H9 (cell line): ENCODE results near the gene PLXNA2. TPM values are rescaled to one million over a fixed set of nuclear protein-coding genes. Genes with fewer than 3 reads are reported as not detected.

Experiments used
- DNase-seq: peaks from one replicate; pipeline ENCODE4 v3.0.0-alpha.2; 2017
- H2AFZ ChIP-seq: one replicate; pipeline ENCODE4 v1.6.1; 2013; ENCODE audit warnings: mild to moderate bottlenecking, low read length, control low read depth, moderate library complexity
- H2AK5ac ChIP-seq: 2 replicates; pipeline ENCODE4 v1.6.1; 2013; ENCODE audit warnings: low read length, control low read depth, mixed read lengths; ENCODE audit not compliant: insufficient read length
- H2BK120ac ChIP-seq: one replicate; pipeline ENCODE4 v1.6.1; 2013; ENCODE audit warnings: low read depth, mild to moderate bottlenecking, low read length, control low read depth, inconsistent platforms; ENCODE audit not compliant: poor library complexity, severe bottlenecking
- H2BK12ac ChIP-seq: 2 replicates; pipeline ENCODE4 v1.6.1; 2013; ENCODE audit warnings: low read length, control low read depth, mixed read lengths, low read depth; ENCODE audit not compliant: insufficient read length
- H2BK15ac ChIP-seq: 2 replicates; pipeline ENCODE4 v1.6.1; 2013; ENCODE audit warnings: low read depth, low read length, control low read depth
- H2BK20ac ChIP-seq: one replicate; pipeline ENCODE4 v1.6.1; 2013; ENCODE audit warnings: low read depth, mild to moderate bottlenecking, low read length, control low read depth, inconsistent platforms; ENCODE audit not compliant: poor library complexity, severe bottlenecking
- H2BK5ac ChIP-seq: 2 replicates; pipeline ENCODE4 v1.6.1; 2013; ENCODE audit warnings: low read length, control low read depth, mixed read lengths; ENCODE audit not compliant: insufficient read length
- H3K14ac ChIP-seq: 2 replicates; pipeline ENCODE4 v1.6.1; 2013; ENCODE audit warnings: low read length, control low read depth; ENCODE audit not compliant: insufficient read depth
- H3K18ac ChIP-seq: 2 replicates; pipeline ENCODE4 v1.6.1; 2013; ENCODE audit warnings: low read depth, mild to moderate bottlenecking, mixed read lengths, low read length, control low read depth; ENCODE audit not compliant: insufficient read length
- H3K23ac ChIP-seq: 2 replicates; pipeline ENCODE4 v1.6.1; 2013; ENCODE audit warnings: low read length, control low read depth, mixed read lengths, low read depth; ENCODE audit not compliant: insufficient read length
- H3K23me2 ChIP-seq: 2 replicates; pipeline ENCODE4 v1.6.1; 2013; ENCODE audit warnings: low read depth, mild to moderate bottlenecking, mixed read lengths, low read length, control low read depth; ENCODE audit not compliant: insufficient read length, poor library complexity, severe bottlenecking
- H3K27ac ChIP-seq: 2 replicates; pipeline ENCODE4 v1.5.1; 2013; ENCODE audit warnings: low read length, control low read depth, mixed read lengths, low read depth; ENCODE audit not compliant: insufficient read length
- H3K27me3 ChIP-seq: 2 replicates; pipeline ENCODE4 v1.6.1; 2013; ENCODE audit warnings: low read length, control low read depth, inconsistent platforms; ENCODE audit not compliant: insufficient read depth
- H3K4ac ChIP-seq: 2 replicates; pipeline ENCODE4 v1.6.1; 2013; ENCODE audit warnings: low read depth, mild to moderate bottlenecking, control low read depth, inconsistent platforms, low read length, moderate library complexity
- H3K4me1 ChIP-seq: 2 replicates; pipeline ENCODE4 v1.6.1; 2013; ENCODE audit warnings: low read length, control low read depth, inconsistent platforms; ENCODE audit not compliant: insufficient read depth
- H3K4me2 ChIP-seq: 2 replicates; pipeline ENCODE4 v1.6.1; 2013; ENCODE audit warnings: low read length, control low read depth, mixed read lengths; ENCODE audit not compliant: insufficient read length, insufficient read depth
- H3K56ac ChIP-seq: 2 replicates; pipeline ENCODE4 v1.6.1; 2013; ENCODE audit warnings: low read depth, mild to moderate bottlenecking, mixed read lengths, low read length, control low read depth; ENCODE audit not compliant: insufficient read length
- H3K79me1 ChIP-seq: 2 replicates; pipeline ENCODE4 v1.6.1; 2013; ENCODE audit warnings: low read depth, mild to moderate bottlenecking, moderate library complexity, low read length, control low read depth, inconsistent platforms; ENCODE audit not compliant: insufficient read depth, poor library complexity, severe bottlenecking
- H3K79me2 ChIP-seq: 2 replicates; pipeline ENCODE4 v1.6.1; 2013; ENCODE audit warnings: low read length, control low read depth, inconsistent platforms; ENCODE audit not compliant: insufficient read depth
- H3K9ac ChIP-seq: 2 replicates; pipeline ENCODE4 v1.6.1; 2013; ENCODE audit warnings: low read length, control low read depth, mixed read lengths; ENCODE audit not compliant: insufficient read length; ENCODE audit errors: extremely low read depth
- H3K9me3 ChIP-seq: one replicate; pipeline ENCODE4 v1.6.1; 2013; ENCODE audit warnings: low read depth, low read length, inconsistent platforms; ENCODE audit not compliant: control insufficient read depth
- H3T11ph ChIP-seq: one replicate; pipeline ENCODE4 v1.6.1; 2013; ENCODE audit warnings: mild to moderate bottlenecking, low read length, control low read depth, inconsistent platforms
- H4K20me1 ChIP-seq: one replicate; pipeline ENCODE4 v1.6.1; 2013; ENCODE audit not compliant: control insufficient read depth, insufficient read length, insufficient read depth
- H4K5ac ChIP-seq: 2 replicates; pipeline ENCODE4 v1.6.1; 2013; ENCODE audit warnings: low read depth, mild to moderate bottlenecking, mixed read lengths, low read length, control low read depth; ENCODE audit not compliant: insufficient read length
- H4K8ac ChIP-seq: replicated peaks from 2 replicates; pipeline ENCODE4 v1.6.1; 2013; ENCODE audit warnings: low read length, control low read depth, mixed read lengths, low read depth; ENCODE audit not compliant: insufficient read length
- H4K91ac ChIP-seq: 2 replicates; pipeline ENCODE4 v1.6.1; 2013; ENCODE audit warnings: low read depth, mild to moderate bottlenecking, moderate library complexity, mixed read lengths, low read length, control low read depth; ENCODE audit not compliant: insufficient read length
- H3K27ac Mint-ChIP-seq, 3 experiments: 2 replicates in 2 of 3; 3 replicates in 1 of 3; pipeline ENCODE4 v1.8.0; 2020 to 2021; ENCODE audit warnings: mixed read lengths in 3 of 3, mild to moderate bottlenecking in 1 of 3, moderate library complexity in 1 of 3
- H3K27me3 Mint-ChIP-seq: 2 replicates; pipeline ENCODE4 v1.8.0; 2021; ENCODE audit warnings: low read depth, mild to moderate bottlenecking, moderate library complexity, mixed read lengths
- H3K36me3 Mint-ChIP-seq, 3 experiments: 2 replicates in 2 of 3; 3 replicates in 1 of 3; pipeline ENCODE4 v1.8.0; 2020 to 2021; ENCODE audit warnings: low read depth in 3 of 3, mixed read lengths in 3 of 3; ENCODE audit not compliant: insufficient read depth in 1 of 3
- H3K4me1 Mint-ChIP-seq, 2 experiments: 2 replicates each; pipeline ENCODE4 v1.8.0; 2020; ENCODE audit warnings: mixed read lengths in 2 of 2
- H3K4me3 Mint-ChIP-seq, 2 experiments: 2 replicates in 1 of 2; 3 replicates in 1 of 2; pipeline ENCODE4 v1.8.0; 2020 to 2021; ENCODE audit warnings: mild to moderate bottlenecking in 2 of 2, mixed read lengths in 2 of 2, moderate library complexity in 1 of 2
- H3K9me3 Mint-ChIP-seq, 2 experiments: 2 replicates in 1 of 2; 3 replicates in 1 of 2; pipeline ENCODE4 v1.8.0; 2020; ENCODE audit warnings: mild to moderate bottlenecking in 2 of 2, mixed read lengths in 2 of 2, moderate library complexity in 1 of 2
- CTCF ChIP-seq: fragments of 200-600 bp; sonication (generic); conservative IDR thresholded peaks from 3 replicates; pipeline ENCODE4 v1.8.0; 2021; ENCODE audit warnings: antibody characterized with exemption, mild to moderate bottlenecking
- WGBS: extraction: QIAGEN DNeasy Blood & Tissue Kit; methylation state at CpG from one replicate; pipeline ENCODE4 v1.1.7; 2013; ENCODE audit warnings: missing lambda C conversion rate, low lambda C conversion rate, mixed read lengths; ENCODE audit not compliant: insufficient read length; ENCODE audit errors: extremely low coverage; 5-methylcytosine and 5-hydroxymethylcytosine counted together
- total RNA-seq: library from RNA; stranded (reverse); gene quantifications from 2 replicates; pipeline ENCODE4 v1.2.1, GENCODE V29; 2021

Gene PLXNA2
- total RNA-seq, 1 experiment from 2014 or later, result 0.57 TPM

GRCh38 chr1:208189183-208189582 is 55.0 kb downstream of the PLXNA2 start:
- no peaks in the 10 kb centered on the region for H3K27me3 ChIP-seq
- H3K9me3 Mint-ChIP-seq, result no peaks in the 10 kb centered on the region
- no peak overlapping the region for H3K4me3 Mint-ChIP-seq
- H3K23me2 ChIP-seq, result no peaks in the 10 kb centered on the region
- WGBS, result no CpG with 5 or more reads among the region's 2 CpGs
- no peak for DNase-seq
- H3K27ac Mint-ChIP-seq, result peak overlapping the region in 1 of 3 experiments; percentile 50; a peak in 1 of 7 replicates
- no peak overlapping the region for H4K5ac ChIP-seq
- no peak overlapping the region for H4K91ac ChIP-seq
- H2BK120ac ChIP-seq, result no peak overlapping the region
- H4K8ac ChIP-seq, result no peak overlapping the region
- no peaks in the 10 kb centered on the region for H3K79me2 ChIP-seq
- H3K27ac ChIP-seq, result no peak overlapping the region
- H3K23ac ChIP-seq, result no peak overlapping the region
- H2BK12ac ChIP-seq, result no peak overlapping the region
- H3K14ac ChIP-seq, result no peak overlapping the region
- H3K79me1 ChIP-seq, result no peaks in the 10 kb centered on the region
- no peak overlapping the region for H3K9ac ChIP-seq
- H2BK15ac ChIP-seq, result no peak overlapping the region
- H3K4me1 Mint-ChIP-seq, result peaks cover 0 to 8% of the 10 kb centered on the region in 2 experiments; a peak in 2 of 4 replicates
- H3T11ph ChIP-seq, result no peak overlapping the region
- H3K36me3 Mint-ChIP-seq, result no peaks in the 10 kb centered on the region
- no peak overlapping the region for H3K4ac ChIP-seq
- H2AK5ac ChIP-seq, result no peak overlapping the region
- H3K4me2 ChIP-seq, result no peak overlapping the region
- no peak overlapping the region for H2AFZ ChIP-seq
- H2BK5ac ChIP-seq, result no peak overlapping the region
- H3K9me3 ChIP-seq, result no peaks in the 10 kb centered on the region
- H3K4me1 ChIP-seq, result no peaks in the 10 kb centered on the region
- H3K56ac ChIP-seq, result no peak overlapping the region
- peaks cover 4% of the 10 kb centered on the region; the same call in 1 of the 2 replicates for H3K27me3 Mint-ChIP-seq
- TF ChIP-seq CTCF, result no peak
- H3K18ac ChIP-seq, result no peak overlapping the region
- no peak overlapping the region for H2BK20ac ChIP-seq
- no peaks in the 10 kb centered on the region for H4K20me1 ChIP-seq
